Mesendoderm (in vitro differentiated cells): Measurements from ENCODE around the gene TNFSF12.

ENCODE experiments used
- DNase-seq: peaks from one replicate; pipeline ENCODE4 v3.0.0; 2013
- H2AK5ac ChIP-seq: 2 replicates; pipeline ENCODE4 v1.6.1; 2013; ENCODE audit warnings: low read length, inconsistent platforms
- H2BK120ac ChIP-seq: 2 replicates; pipeline ENCODE4 v1.6.1; 2013; ENCODE audit warnings: low read depth, mild to moderate bottlenecking, low read length, moderate library complexity, mixed read lengths
- H2BK15ac ChIP-seq: replicated peaks from 2 replicates; pipeline ENCODE4 v1.6.1; 2013; ENCODE audit warnings: low read depth, mild to moderate bottlenecking, moderate library complexity
- H2BK5ac ChIP-seq: 2 replicates; pipeline ENCODE4 v1.6.1; 2013; ENCODE audit warnings: low read length, inconsistent platforms
- H3K18ac ChIP-seq: 2 replicates; pipeline ENCODE4 v1.6.1; 2013; ENCODE audit warnings: mild to moderate bottlenecking, low read length, mixed read lengths
- H3K23ac ChIP-seq: one replicate; pipeline ENCODE4 v1.6.1; 2013; ENCODE audit warnings: low read length
- H3K27ac ChIP-seq: 2 replicates; pipeline ENCODE4 v1.5.1; 2013; ENCODE audit warnings: low read depth, mild to moderate bottlenecking, inconsistent platforms, low read length, moderate library complexity
- H3K27me3 ChIP-seq: 2 replicates; pipeline ENCODE4 v1.6.1; 2013; ENCODE audit warnings: low read length, control low read depth, mild to moderate bottlenecking, inconsistent platforms; ENCODE audit not compliant: insufficient read depth, poor library complexity
- H3K36me3 ChIP-seq: 2 replicates; pipeline ENCODE4 v1.6.1; 2013; ENCODE audit warnings: low read length, inconsistent platforms; ENCODE audit not compliant: control insufficient read depth, insufficient read depth
- H3K4ac ChIP-seq: one replicate; pipeline ENCODE4 v1.6.1; 2013; ENCODE audit warnings: low read depth, mild to moderate bottlenecking, low read length, moderate library complexity
- H3K4me1 ChIP-seq: 2 replicates; pipeline ENCODE4 v1.6.1; 2013; ENCODE audit warnings: low read depth, low read length, inconsistent platforms; ENCODE audit not compliant: control insufficient read depth
- H3K4me2 ChIP-seq: 2 replicates; pipeline ENCODE4 v1.6.1; 2013; ENCODE audit warnings: low read length
- H3K4me3 ChIP-seq: 2 replicates; pipeline ENCODE4 v1.5.1; 2013; ENCODE audit warnings: mild to moderate bottlenecking, low read length
- H3K56ac ChIP-seq: one replicate; pipeline ENCODE4 v1.6.1; 2013; ENCODE audit warnings: low read length
- H3K79me1 ChIP-seq: 2 replicates; pipeline ENCODE4 v1.6.1; 2013; ENCODE audit warnings: low read length, inconsistent platforms
- H3K79me2 ChIP-seq: 2 replicates; pipeline ENCODE4 v1.6.1; 2013; ENCODE audit warnings: mild to moderate bottlenecking, low read length; ENCODE audit not compliant: control insufficient read depth, insufficient read depth
- H3K9ac ChIP-seq: 2 replicates; pipeline ENCODE4 v1.6.1; 2013; ENCODE audit warnings: low read length, inconsistent platforms
- H4K5ac ChIP-seq: one replicate; pipeline ENCODE4 v1.6.1; 2013; ENCODE audit warnings: low read length
- H4K8ac ChIP-seq: one replicate; pipeline ENCODE4 v1.6.1; 2013; ENCODE audit warnings: low read depth, mild to moderate bottlenecking, control low read depth, low read length, moderate library complexity
- WGBS: extraction: QIAGEN DNeasy Blood & Tissue Kit; methylation state at CpG from one replicate; pipeline ENCODE4 v1.1.7; 2013; ENCODE audit warnings: low lambda C conversion rate, missing lambda C conversion rate; ENCODE audit not compliant: insufficient coverage; ENCODE audit errors: extremely low coverage; 5-methylcytosine and 5-hydroxymethylcytosine counted together

The TNFSF12 gene

DNA sequence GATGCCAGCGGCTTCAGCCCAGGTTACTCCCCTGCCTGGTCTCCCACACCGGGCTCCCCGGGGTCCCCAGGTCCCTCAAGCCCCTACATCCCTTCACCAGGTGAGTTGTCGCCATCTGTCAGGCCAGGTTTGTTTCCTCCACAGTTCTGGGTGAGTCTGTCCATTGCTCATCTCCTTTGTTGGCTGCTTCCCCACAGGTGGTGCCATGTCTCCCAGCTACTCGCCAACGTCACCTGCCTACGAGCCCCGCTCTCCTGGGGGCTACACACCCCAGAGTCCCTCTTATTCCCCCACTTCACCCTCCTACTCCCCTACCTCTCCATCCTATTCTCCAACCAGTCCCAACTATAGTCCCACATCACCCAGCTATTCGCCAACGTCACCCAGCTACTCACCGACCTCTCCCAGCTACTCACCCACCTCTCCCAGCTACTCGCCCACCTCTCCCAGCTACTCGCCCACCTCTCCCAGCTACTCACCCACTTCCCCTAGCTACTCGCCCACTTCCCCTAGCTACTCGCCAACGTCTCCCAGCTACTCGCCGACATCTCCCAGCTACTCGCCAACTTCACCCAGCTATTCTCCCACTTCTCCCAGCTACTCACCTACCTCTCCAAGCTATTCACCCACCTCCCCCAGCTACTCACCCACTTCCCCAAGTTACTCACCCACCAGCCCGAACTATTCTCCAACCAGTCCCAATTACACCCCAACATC is 35.9 kb upstream of the TNFSF12 start:
- Histone ChIP-seq H3K4me1 (no peaks in the 10 kb centered on the region), H3K4ac (no peak overlapping the region), H2BK15ac (no peak overlapping the region), H3K27ac (no peak overlapping the region), H2AK5ac (no peak overlapping the region), H3K79me1 (no peaks in the 10 kb centered on the region), H3K36me3 (peaks cover 35% of the 10 kb centered on the region), H2BK120ac (no peak overlapping the region), H3K18ac (no peak overlapping the region), H3K27me3 (no peaks in the 10 kb centered on the region), H4K5ac (no peak overlapping the region), H3K79me2 (no peaks in the 10 kb centered on the region), H4K8ac (no peak overlapping the region), H2BK5ac (no peak overlapping the region), H3K4me3 (no peak overlapping the region), H3K56ac (no peak overlapping the region), H3K4me2 (no peak overlapping the region), H3K9ac (no peak overlapping the region), H3K23ac (no peak overlapping the region)
- no peak for DNase-seq
- WGBS: no CpG with 5 or more reads among the region's 20 CpGs

DNA sequence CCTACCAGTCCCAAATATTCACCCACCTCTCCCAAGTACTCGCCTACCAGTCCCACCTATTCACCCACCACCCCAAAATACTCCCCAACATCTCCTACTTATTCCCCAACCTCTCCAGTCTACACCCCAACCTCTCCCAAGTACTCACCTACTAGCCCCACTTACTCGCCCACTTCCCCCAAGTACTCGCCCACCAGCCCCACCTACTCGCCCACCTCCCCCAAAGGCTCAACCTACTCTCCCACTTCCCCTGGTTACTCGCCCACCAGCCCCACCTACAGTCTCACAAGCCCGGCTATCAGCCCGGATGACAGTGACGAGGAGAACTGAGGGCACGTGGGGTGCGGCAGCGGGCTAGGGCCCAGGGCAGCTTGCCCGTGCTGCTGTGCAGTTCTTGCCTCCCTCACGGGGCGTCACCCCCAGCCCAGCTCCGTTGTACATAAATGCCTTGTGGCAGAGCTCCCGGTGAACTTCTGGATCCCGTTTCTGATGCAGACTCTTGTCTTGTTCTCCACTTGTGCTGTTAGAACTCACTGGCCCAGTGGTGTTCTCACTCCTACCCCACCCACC is 34.9 kb upstream of the TNFSF12 start:
- no peaks in the 10 kb centered on the region for H3K79me2 ChIP-seq
- H3K4me1 ChIP-seq: no peaks in the 10 kb centered on the region
- no peak overlapping the region for H3K18ac ChIP-seq
- no CpG with 5 or more reads among the region's 17 CpGs for WGBS
- no peaks in the 10 kb centered on the region for H3K27me3 ChIP-seq
- no peak overlapping the region for H3K27ac ChIP-seq
- H2BK15ac ChIP-seq: no peak overlapping the region
- H3K4me2 ChIP-seq: no peak overlapping the region
- H3K36me3 ChIP-seq: peaks cover 30% of the 10 kb centered on the region
- no peak overlapping the region for H3K23ac ChIP-seq
- H2BK120ac ChIP-seq: no peak overlapping the region
- no peak overlapping the region for H2BK5ac ChIP-seq
- H4K8ac ChIP-seq: no peak overlapping the region
- H2AK5ac ChIP-seq: no peak overlapping the region
- no peak overlapping the region for H3K9ac ChIP-seq
- DNase-seq: no peak
- no peak overlapping the region for H4K5ac ChIP-seq
- H3K56ac ChIP-seq: no peak overlapping the region
- H3K4ac ChIP-seq: no peak overlapping the region
- no peak overlapping the region for H3K4me3 ChIP-seq
- no peaks in the 10 kb centered on the region for H3K79me1 ChIP-seq

DNA sequence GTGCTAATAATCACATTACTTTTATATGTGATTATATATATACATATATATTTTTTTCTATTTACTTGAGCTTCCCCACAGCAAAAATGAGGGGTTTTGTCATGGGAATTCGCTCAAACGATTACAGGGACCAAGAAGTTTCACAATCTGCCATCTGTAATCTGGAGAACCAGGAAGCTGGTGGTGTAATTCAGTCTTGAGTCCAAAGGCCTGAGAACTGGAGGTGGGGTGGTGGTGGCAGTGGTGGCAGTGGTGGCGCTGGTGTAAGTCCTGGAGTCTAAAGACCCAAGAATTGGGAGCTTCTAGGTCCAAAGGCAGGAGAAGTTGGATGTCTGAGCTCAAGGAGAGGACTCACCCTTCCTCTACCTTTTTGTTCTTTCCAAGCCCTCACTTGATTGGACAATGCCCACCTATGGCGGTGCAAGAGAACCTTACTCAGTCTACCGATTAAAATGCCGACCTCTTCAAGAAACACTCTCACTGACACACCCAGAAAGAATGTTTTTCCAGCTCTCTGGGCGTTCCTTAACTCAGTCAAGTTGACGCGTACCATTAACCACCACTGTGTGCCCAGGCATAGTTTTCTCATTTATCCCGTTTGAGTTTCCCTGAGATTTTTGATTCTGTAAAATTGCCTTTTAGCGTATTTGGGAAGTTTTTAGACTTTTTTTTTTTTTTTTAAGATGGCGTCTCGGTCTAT is 32.8 kb upstream of the TNFSF12 start:
- H3K79me1 ChIP-seq: no peaks in the 10 kb centered on the region
- H3K9ac ChIP-seq: no peak overlapping the region
- no peak overlapping the region for H4K8ac ChIP-seq
- WGBS: no CpG with 5 or more reads among the region's 13 CpGs
- H3K4me1 ChIP-seq: no peaks in the 10 kb centered on the region
- H3K36me3 ChIP-seq: peaks cover 22% of the 10 kb centered on the region
- no peak overlapping the region for H3K56ac ChIP-seq
- H3K18ac ChIP-seq: no peak overlapping the region
- H3K27me3 ChIP-seq: no peaks in the 10 kb centered on the region
- no peak overlapping the region for H2BK15ac ChIP-seq
- no peak overlapping the region for H3K4me2 ChIP-seq
- H3K23ac ChIP-seq: no peak overlapping the region
- no peaks in the 10 kb centered on the region for H3K79me2 ChIP-seq
- H3K4ac ChIP-seq: no peak overlapping the region
- no peak overlapping the region for H2BK120ac ChIP-seq
- no peak overlapping the region for H2AK5ac ChIP-seq
- no peak overlapping the region for H2BK5ac ChIP-seq
- DNase-seq: no peak
- no peak overlapping the region for H3K4me3 ChIP-seq
- no peak overlapping the region for H3K27ac ChIP-seq
- H4K5ac ChIP-seq: no peak overlapping the region

DNA sequence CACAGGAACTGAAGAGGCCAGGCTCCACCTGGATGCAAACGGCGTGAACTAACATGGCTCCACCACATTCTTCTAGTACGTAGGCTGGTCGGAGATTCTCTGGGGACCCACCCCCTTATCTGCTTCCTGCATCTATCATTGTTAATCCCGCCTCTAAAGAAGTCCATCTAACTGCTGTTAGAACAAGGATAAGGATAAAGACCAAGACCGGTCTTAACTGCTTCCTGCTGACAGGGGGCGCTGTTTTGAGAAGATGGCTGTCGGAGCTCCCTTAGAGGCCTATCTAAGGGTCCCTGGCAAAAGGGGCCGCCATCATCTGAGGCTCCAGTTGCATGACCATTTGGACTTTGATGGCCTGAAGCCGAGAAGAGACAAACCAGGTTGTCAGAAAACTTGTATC is 25.8 kb upstream of the TNFSF12 start:
- no peak overlapping the region for H2AK5ac ChIP-seq
- no peak overlapping the region for H3K4me3 ChIP-seq
- H3K79me2 ChIP-seq: no peaks in the 10 kb centered on the region
- no CpG with 5 or more reads among the region's 10 CpGs for WGBS
- no peak overlapping the region for H2BK120ac ChIP-seq
- no peak overlapping the region for H3K4ac ChIP-seq
- no peak overlapping the region for H4K8ac ChIP-seq
- no peak overlapping the region for H3K18ac ChIP-seq
- H2BK5ac ChIP-seq: no peak overlapping the region
- H3K9ac ChIP-seq: no peak overlapping the region
- H3K23ac ChIP-seq: no peak overlapping the region
- no peak overlapping the region for H3K56ac ChIP-seq
- peak; percentile 90 for DNase-seq
- H3K36me3 ChIP-seq: no peaks in the 10 kb centered on the region
- no peaks in the 10 kb centered on the region for H3K27me3 ChIP-seq
- no peak overlapping the region for H3K27ac ChIP-seq
- H2BK15ac ChIP-seq: no peak overlapping the region
- H3K4me1 ChIP-seq: no peaks in the 10 kb centered on the region
- no peaks in the 10 kb centered on the region for H3K79me1 ChIP-seq
- H4K5ac ChIP-seq: no peak overlapping the region
- no peak overlapping the region for H3K4me2 ChIP-seq

DNA sequence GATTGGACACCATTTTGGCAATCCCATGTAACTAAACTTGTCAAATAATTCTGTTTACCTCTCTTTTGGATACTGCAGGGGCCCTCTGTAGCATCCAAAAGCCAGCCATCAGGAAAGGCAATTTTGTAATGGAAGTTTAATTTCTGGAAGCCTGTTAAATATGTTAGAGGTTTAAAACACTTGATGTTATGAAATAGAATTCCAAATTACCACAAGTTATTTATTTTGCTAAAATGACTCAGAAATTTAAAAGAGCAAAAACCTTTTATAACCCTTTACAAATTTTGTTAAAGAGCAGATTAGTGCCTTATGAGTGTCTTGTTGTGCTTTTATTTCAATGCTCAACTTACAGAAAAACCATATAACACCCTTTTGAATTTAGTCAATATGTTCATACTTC is 20.0 kb upstream of the TNFSF12 start:
- Histone ChIP-seq H3K79me2 (no peaks in the 10 kb centered on the region), H3K23ac (no peak overlapping the region), H3K79me1 (no peaks in the 10 kb centered on the region), H3K9ac (no peak overlapping the region), H3K56ac (no peak overlapping the region), H2BK5ac (no peak overlapping the region), H3K4ac (no peak overlapping the region), H3K36me3 (no peaks in the 10 kb centered on the region), H2BK120ac (no peak overlapping the region), H2AK5ac (no peak overlapping the region), H3K27ac (no peak overlapping the region), H3K18ac (no peak overlapping the region), H4K5ac (no peak overlapping the region), H3K4me1 (no peaks in the 10 kb centered on the region), H3K27me3 (no peaks in the 10 kb centered on the region), H3K4me3 (no peak overlapping the region), H2BK15ac (no peak overlapping the region), H3K4me2 (no peak overlapping the region), H4K8ac (no peak overlapping the region)
- no peak for DNase-seq
